Body of pancreas (tissue), 4 donors: Measurements from ENCODE around the gene AGAP1.

ENCODE experiments used
- POLR2A ChIP-seq, 3 donors: fragments of 450-650 bp; IDR thresholded peaks; one replicate each; pipeline ENCODE4 v1.6.1; 2016; ENCODE audit warnings: antibody characterized with exemption in 3 of 3, mild to moderate bottlenecking in 2 of 3
- TF ChIP-seq, protein P1 (sequence below), 7 experiments: fragments of 450-650 bp in 4 of 7; fragments of 200-600 bp in 3 of 7; sonication (generic) in 3 of 7; IDR thresholded peaks; one replicate each; pipeline ENCODE4 v1.5.1; 2016 to 2019; ENCODE audit warnings: antibody characterized with exemption in 7 of 7

DNA sequence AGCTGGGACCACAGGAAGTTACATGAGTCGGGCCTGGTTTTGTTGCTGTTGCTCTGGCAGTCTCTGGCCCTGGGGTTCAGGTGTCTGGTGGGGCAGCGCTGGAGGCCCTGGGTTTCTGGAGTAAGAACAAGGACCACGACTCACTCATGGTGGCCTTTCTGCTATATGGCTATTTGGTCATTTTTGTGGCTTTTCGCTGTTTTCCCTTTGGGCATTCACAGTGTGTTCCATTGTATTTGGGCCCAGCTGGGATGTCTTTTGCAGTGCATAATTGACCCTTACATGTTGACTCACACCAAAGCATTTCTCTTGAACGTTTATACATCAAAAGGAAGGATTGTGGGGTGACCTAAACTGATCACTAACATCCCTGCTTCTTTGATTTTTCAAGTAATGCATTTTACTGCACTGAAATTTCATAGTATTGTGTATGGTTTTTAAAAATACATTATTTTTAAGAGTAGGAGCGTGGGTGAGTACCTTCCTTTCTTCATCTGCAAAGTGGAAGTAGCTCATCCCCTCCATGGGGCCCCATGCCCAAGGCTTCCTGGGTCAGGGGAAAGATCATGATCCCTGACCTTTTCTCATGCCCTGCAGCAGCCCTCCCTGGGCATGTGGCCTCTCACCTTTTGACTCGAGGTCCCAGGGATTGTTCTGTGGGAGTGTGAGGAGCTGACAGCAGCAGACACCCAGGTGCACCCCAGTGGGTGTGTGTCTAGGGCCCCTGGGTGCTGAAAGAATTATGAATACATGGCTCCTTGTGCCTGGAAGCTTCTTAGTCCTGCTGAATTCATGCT, 225.5 kb downstream of the AGAP1 start:
- TF ChIP-seq, protein P1, sequence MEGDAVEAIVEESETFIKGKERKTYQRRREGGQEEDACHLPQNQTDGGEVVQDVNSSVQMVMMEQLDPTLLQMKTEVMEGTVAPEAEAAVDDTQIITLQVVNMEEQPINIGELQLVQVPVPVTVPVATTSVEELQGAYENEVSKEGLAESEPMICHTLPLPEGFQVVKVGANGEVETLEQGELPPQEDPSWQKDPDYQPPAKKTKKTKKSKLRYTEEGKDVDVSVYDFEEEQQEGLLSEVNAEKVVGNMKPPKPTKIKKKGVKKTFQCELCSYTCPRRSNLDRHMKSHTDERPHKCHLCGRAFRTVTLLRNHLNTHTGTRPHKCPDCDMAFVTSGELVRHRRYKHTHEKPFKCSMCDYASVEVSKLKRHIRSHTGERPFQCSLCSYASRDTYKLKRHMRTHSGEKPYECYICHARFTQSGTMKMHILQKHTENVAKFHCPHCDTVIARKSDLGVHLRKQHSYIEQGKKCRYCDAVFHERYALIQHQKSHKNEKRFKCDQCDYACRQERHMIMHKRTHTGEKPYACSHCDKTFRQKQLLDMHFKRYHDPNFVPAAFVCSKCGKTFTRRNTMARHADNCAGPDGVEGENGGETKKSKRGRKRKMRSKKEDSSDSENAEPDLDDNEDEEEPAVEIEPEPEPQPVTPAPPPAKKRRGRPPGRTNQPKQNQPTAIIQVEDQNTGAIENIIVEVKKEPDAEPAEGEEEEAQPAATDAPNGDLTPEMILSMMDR (IDR thresholded peaks at IDR 0.05) = no peak
- no peak for TF ChIP-seq POLR2A (IDR thresholded peaks at IDR 0.05)
